ENCODE data around the gene CADPS2.

DNA sequence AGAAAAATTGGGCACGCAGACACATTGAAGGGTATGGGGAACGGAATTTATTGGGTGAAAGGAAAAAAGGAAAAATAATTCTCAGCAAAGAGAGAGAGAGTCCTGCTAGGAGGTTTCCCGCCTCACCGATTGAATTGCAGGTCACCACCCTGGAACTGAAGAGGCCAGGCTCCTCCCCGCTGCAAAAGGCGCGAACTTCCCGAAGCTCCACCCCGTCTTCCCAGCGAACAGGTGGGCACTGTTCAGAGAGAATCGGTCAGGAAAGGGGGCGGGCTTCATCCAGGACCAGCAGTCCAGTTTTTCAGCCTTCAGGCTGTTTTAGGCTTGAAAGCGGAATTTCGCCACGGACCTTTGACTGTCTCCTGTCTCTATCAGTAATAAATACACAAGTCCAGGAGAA is 27.3 kb upstream of the CADPS2 start:
- TF ChIP-seq, protein P1, sequence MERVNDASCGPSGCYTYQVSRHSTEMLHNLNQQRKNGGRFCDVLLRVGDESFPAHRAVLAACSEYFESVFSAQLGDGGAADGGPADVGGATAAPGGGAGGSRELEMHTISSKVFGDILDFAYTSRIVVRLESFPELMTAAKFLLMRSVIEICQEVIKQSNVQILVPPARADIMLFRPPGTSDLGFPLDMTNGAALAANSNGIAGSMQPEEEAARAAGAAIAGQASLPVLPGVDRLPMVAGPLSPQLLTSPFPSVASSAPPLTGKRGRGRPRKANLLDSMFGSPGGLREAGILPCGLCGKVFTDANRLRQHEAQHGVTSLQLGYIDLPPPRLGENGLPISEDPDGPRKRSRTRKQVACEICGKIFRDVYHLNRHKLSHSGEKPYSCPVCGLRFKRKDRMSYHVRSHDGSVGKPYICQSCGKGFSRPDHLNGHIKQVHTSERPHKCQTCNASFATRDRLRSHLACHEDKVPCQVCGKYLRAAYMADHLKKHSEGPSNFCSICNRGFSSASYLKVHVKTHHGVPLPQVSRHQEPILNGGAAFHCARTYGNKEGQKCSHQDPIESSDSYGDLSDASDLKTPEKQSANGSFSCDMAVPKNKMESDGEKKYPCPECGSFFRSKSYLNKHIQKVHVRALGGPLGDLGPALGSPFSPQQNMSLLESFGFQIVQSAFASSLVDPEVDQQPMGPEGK (CRISPR knock-in tag; IDR thresholded peaks at IDR 0.05; ENCODE audit: borderline replicate concordance), result no peak
- no peak for TF ChIP-seq ESRRG (CRISPR knock-in tag; IDR thresholded peaks at IDR 0.05)
- TF ChIP-seq ISL1 (CRISPR knock-in tag; IDR thresholded peaks at IDR 0.05), result no peak
- TF ChIP-seq, protein P2, sequence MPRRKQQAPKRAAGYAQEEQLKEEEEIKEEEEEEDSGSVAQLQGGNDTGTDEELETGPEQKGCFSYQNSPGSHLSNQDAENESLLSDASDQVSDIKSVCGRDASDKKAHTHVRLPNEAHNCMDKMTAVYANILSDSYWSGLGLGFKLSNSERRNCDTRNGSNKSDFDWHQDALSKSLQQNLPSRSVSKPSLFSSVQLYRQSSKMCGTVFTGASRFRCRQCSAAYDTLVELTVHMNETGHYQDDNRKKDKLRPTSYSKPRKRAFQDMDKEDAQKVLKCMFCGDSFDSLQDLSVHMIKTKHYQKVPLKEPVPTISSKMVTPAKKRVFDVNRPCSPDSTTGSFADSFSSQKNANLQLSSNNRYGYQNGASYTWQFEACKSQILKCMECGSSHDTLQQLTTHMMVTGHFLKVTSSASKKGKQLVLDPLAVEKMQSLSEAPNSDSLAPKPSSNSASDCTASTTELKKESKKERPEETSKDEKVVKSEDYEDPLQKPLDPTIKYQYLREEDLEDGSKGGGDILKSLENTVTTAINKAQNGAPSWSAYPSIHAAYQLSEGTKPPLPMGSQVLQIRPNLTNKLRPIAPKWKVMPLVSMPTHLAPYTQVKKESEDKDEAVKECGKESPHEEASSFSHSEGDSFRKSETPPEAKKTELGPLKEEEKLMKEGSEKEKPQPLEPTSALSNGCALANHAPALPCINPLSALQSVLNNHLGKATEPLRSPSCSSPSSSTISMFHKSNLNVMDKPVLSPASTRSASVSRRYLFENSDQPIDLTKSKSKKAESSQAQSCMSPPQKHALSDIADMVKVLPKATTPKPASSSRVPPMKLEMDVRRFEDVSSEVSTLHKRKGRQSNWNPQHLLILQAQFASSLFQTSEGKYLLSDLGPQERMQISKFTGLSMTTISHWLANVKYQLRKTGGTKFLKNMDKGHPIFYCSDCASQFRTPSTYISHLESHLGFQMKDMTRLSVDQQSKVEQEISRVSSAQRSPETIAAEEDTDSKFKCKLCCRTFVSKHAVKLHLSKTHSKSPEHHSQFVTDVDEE (CRISPR knock-in tag; IDR thresholded peaks at IDR 0.05), result no peak
- TF ChIP-seq ARNTL (CRISPR knock-in tag; IDR thresholded peaks at IDR 0.05; ENCODE audit: borderline replicate concordance, low read depth), result no peak
- TF ChIP-seq ZNF565 (CRISPR knock-in tag; conservative IDR thresholded peaks at IDR 0.05; ENCODE audit: low read depth), result no peak
- TF ChIP-seq, protein P3, sequence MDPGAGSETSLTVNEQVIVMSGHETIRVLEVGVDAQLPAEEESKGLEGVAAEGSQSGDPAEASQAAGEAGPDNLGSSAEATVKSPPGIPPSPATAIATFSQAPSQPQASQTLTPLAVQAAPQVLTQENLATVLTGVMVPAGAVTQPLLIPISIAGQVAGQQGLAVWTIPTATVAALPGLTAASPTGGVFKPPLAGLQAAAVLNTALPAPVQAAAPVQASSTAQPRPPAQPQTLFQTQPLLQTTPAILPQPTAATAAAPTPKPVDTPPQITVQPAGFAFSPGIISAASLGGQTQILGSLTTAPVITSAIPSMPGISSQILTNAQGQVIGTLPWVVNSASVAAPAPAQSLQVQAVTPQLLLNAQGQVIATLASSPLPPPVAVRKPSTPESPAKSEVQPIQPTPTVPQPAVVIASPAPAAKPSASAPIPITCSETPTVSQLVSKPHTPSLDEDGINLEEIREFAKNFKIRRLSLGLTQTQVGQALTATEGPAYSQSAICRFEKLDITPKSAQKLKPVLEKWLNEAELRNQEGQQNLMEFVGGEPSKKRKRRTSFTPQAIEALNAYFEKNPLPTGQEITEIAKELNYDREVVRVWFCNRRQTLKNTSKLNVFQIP (CRISPR knock-in tag; IDR thresholded peaks at IDR 0.05; ENCODE audit: borderline replicate concordance, low read depth), result no peak
- no peak for TF ChIP-seq ZFP30 (CRISPR knock-in tag; IDR thresholded peaks at IDR 0.05)
- TF ChIP-seq RARB (CRISPR knock-in tag; IDR thresholded peaks at IDR 0.05), result no peak
- TF ChIP-seq TOX (CRISPR knock-in tag; IDR thresholded peaks at IDR 0.05; ENCODE audit: borderline replicate concordance), result no peak
- TF ChIP-seq PPARA (CRISPR knock-in tag; IDR thresholded peaks at IDR 0.05; ENCODE audit: borderline replicate concordance), result no peak
- TF ChIP-seq, protein P4, sequence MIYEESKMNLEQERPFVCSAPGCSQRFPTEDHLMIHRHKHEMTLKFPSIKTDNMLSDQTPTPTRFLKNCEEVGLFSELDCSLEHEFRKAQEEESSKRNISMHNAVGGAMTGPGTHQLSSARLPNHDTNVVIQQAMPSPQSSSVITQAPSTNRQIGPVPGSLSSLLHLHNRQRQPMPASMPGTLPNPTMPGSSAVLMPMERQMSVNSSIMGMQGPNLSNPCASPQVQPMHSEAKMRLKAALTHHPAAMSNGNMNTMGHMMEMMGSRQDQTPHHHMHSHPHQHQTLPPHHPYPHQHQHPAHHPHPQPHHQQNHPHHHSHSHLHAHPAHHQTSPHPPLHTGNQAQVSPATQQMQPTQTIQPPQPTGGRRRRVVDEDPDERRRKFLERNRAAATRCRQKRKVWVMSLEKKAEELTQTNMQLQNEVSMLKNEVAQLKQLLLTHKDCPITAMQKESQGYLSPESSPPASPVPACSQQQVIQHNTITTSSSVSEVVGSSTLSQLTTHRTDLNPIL (CRISPR knock-in tag; IDR thresholded peaks at IDR 0.05; ENCODE audit: low read depth), result no peak

Measured in SK-N-SH treated with all-trans-retinoic acid at 6 μM for 48 hours (cell line).